Naive thymus-derived CD4-positive, alpha-beta T cell (primary cell): ENCODE results near the gene SCYL1. TPM values are rescaled to one million over a fixed set of nuclear protein-coding genes. Genes with fewer than 3 reads are reported as not detected.
A peak's percentile ranks its signal among the peaks of the same experiment; 100 is the strongest.

Source experiments
- ATAC-seq: fragments of 150-1000 bp; cut with Tn5 transposase; 2 replicates; pipeline ENCODE4 v1.10.0; 2021; ENCODE audit warnings: mild to moderate bottlenecking, moderate library complexity
- CTCF ChIA-PET: fragments of 350-600 bp; sonication (Branson Sonifier 250); formaldehyde crosslinking; loops from one replicate; lab custom pipeline; 2021; ENCODE audit warnings: antibody characterized with exemption; lab: Charles Lee
- POLR2A ChIA-PET: fragments of 350-600 bp; sonication (Branson Sonifier 250); formaldehyde crosslinking; loops from one replicate; lab custom pipeline; 2021; ENCODE audit warnings: antibody characterized with exemption, inconsistent platforms; lab: Charles Lee
- DNase-seq, 9 donors: peaks; one replicate each; pipeline versions ENCODE4 v3.0.0 to v3.0.0-alpha.2; 2020 to 2022; ENCODE audit warnings: mixed read lengths in 1 of 9
- H3K27ac ChIP-seq: one replicate; pipeline ENCODE4 v1.7.0; 2013; ENCODE audit warnings: mild to moderate bottlenecking, low read depth, low read length, moderate library complexity
- H3K27me3 ChIP-seq, 2 donors: one replicate each; pipeline ENCODE4 v1.7.0; 2013; ENCODE audit warnings: low read length in 2 of 2, mild to moderate bottlenecking in 2 of 2, moderate library complexity in 2 of 2; ENCODE audit not compliant: control insufficient read depth in 2 of 2, insufficient read depth in 2 of 2
- H3K36me3 ChIP-seq, 3 experiments: 1 replicate in 2 of 3; 2 replicates in 1 of 3; pipeline ENCODE4 v1.7.0; 2013; ENCODE audit warnings: low read length in 3 of 3, mild to moderate bottlenecking in 3 of 3, moderate library complexity in 1 of 3; ENCODE audit not compliant: insufficient read depth in 3 of 3, control insufficient read depth in 2 of 3
- H3K4me1 ChIP-seq, 2 donors: one replicate each; pipeline ENCODE4 v1.7.0; 2013; ENCODE audit warnings: low read length in 2 of 2, mild to moderate bottlenecking in 2 of 2, moderate library complexity in 1 of 2; ENCODE audit not compliant: control insufficient read depth in 2 of 2, insufficient read depth in 2 of 2
- H3K4me3 ChIP-seq: 2 replicates; pipeline ENCODE4 v1.7.0; 2013; ENCODE audit warnings: mild to moderate bottlenecking, low read length
- H3K9me3 ChIP-seq, 3 experiments: 1 replicate in 2 of 3; 2 replicates in 1 of 3; pipeline ENCODE4 v1.7.0; 2013; ENCODE audit warnings: low read length in 3 of 3; ENCODE audit not compliant: control insufficient read depth in 2 of 3
- H3K27ac Mint-ChIP-seq, 9 donors: one replicate each; pipeline ENCODE4 v1.8.0; 2020 to 2022; ENCODE audit warnings: mixed read lengths in 9 of 9, mild to moderate bottlenecking in 8 of 9, moderate library complexity in 5 of 9, inconsistent platforms in 2 of 9
- H3K27me3 Mint-ChIP-seq, 5 donors: one replicate each; pipeline ENCODE4 v1.8.0; 2021 to 2022; ENCODE audit warnings: mixed read lengths in 5 of 5, mild to moderate bottlenecking in 1 of 5
- H3K36me3 Mint-ChIP-seq, 5 donors: one replicate each; pipeline ENCODE4 v1.8.0; 2020 to 2022; ENCODE audit warnings: mixed read lengths in 5 of 5, mild to moderate bottlenecking in 3 of 5, inconsistent platforms in 1 of 5
- H3K4me1 Mint-ChIP-seq, 7 donors: one replicate each; pipeline ENCODE4 v1.8.0; 2020 to 2022; ENCODE audit warnings: mixed read lengths in 7 of 7, mild to moderate bottlenecking in 3 of 7, inconsistent platforms in 1 of 7
- H3K4me3 Mint-ChIP-seq, 10 donors: one replicate each; pipeline ENCODE4 v1.8.0; 2020 to 2022; ENCODE audit warnings: mild to moderate bottlenecking in 10 of 10, mixed read lengths in 10 of 10, moderate library complexity in 6 of 10, inconsistent platforms in 2 of 10
- H3K9me3 Mint-ChIP-seq, 11 donors: one replicate each; pipeline ENCODE4 v1.8.0; 2020 to 2022; ENCODE audit warnings: mixed read lengths in 11 of 11, mild to moderate bottlenecking in 4 of 11, inconsistent platforms in 1 of 11, moderate library complexity in 1 of 11
- intact Hi-C, 2 donors: fragments of 100-400 bp; cut with micrococcal nuclease; formaldehyde crosslinking; loops; one replicate each; pipeline ENCODE4 v1.15.1; 2023
- polyA plus RNA-seq, 2 donors: library from polyadenylated mRNA; unstranded; fragments of 300-500 nt; fragmentation: Illumina TruSeq; gene quantifications; one replicate each; pipeline ENCODE4 v1.2.3, GENCODE V29; 2021
- total RNA-seq, 6 experiments: library from RNA in 5 of 6; stranded (reverse) in 5 of 6; gene quantifications; 1 replicate in 5 of 6; 2 replicates in 1 of 6; pipeline ENCODE4 v1.2.3 and lab custom pipeline; 2021 to 2026

Gene SCYL1
- total and polyA plus RNA-seq, 7 experiments from 2014 or later = 27.0 to 79.8 (median 69.1) TPM

DNA sequence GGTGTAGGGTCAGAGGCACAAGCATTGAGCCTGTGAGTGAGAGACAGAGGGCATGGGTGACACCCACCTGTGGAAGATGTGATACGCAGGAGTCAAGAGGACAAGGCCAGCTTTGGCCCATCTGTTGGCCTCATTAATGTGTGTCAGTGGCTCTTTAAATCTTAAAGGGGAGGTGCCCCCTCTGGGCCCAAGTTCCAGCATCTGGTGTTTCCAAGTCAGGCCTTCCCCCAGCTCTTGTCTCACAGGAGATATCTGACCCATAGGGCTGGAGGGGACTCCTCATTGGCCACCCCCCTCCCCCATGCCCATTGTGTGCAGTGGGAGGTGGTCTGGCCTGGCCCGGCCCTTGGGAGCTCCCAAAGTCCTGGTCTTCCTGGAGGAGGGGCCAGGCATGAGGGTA lies 61.8 kb downstream of the SCYL1 start:
- Histone ChIP-seq H3K36me3 (peaks cover 0 to 64% (median 3%) of the 10 kb centered on the region in 3 experiments), H3K27ac (no peak overlapping the region), H3K4me3 (no peak overlapping the region), H3K27me3 (no peaks in the 10 kb centered on the region), H3K9me3 (no peaks in the 10 kb centered on the region), H3K4me1 (peaks cover 11 to 16% of the 10 kb centered on the region in 2 donors)
- H3K36me3 Mint-ChIP-seq = peaks cover 0 to 21% (median 6%) of the 10 kb centered on the region in 5 donors
- CTCF ChIA-PET = interaction anchor here (2.0 to 12.7 kb wide), 3 partner anchors 10 to 56 kb away, joined by 4 to 126 read pairs (median 36); partner anchors contain the start of gene EHBP1L1
- peak overlapping the region in 6 of 9 donors; percentile 61 to 85 (median 68) for H3K27ac Mint-ChIP-seq
- DNase-seq = no peak
- POLR2A ChIA-PET = interaction anchor here (0.6 to 7.2 kb wide), 8 partner anchors 9 to 359 kb away, joined by 3 to 66 read pairs (median 6); partner anchors contain the start of genes EHBP1L1, FAM89B, KCNK7 and PCNX3
- no peaks in the 10 kb centered on the region for H3K27me3 Mint-ChIP-seq
- peaks cover 16 to 55% (median 30%) of the 10 kb centered on the region in 7 donors for H3K4me1 Mint-ChIP-seq
- intact Hi-C loops = no loop called here
- peak overlapping the region in 1 of 10 donors; percentile 39 for H3K4me3 Mint-ChIP-seq
- peaks cover 0 to 2% (median 0%) of the 10 kb centered on the region in 11 donors for H3K9me3 Mint-ChIP-seq
- no peak for ATAC-seq

Other genes starting within 250 kb of the SCYL1 start
- gene CDC42EP2, start 210.2 kb upstream of the SCYL1 start, total RNA-seq = 1 to 10 TPM in 2 of 5 experiments, under 1 TPM in 3; 0.58 to 1.8 (median 0.89) TPM
- gene CDC42EP2, start 210.2 kb upstream of the SCYL1 start, polyA plus RNA-seq = not detected
- 10 to 100 TPM; 45.3 to 99.3 (median 88.1) TPM for gene DPF2, start 191.2 kb upstream of the SCYL1 start, total RNA-seq
- 10 to 100 TPM; 52.4 to 70.6 TPM for gene DPF2, start 191.2 kb upstream of the SCYL1 start, polyA plus RNA-seq
- 1 to 10 TPM in 4 of 5 experiments, under 1 TPM in 1; 0.39 to 2.0 (median 1.6) TPM for gene TIGD3, start 170.3 kb upstream of the SCYL1 start, total RNA-seq
- under 1 TPM; 0.45 to 0.75 TPM for gene TIGD3, start 170.3 kb upstream of the SCYL1 start, polyA plus RNA-seq
- 10 to 100 TPM; 20.2 to 90.6 (median 34.1) TPM for gene SLC25A45, start 142.4 kb upstream of the SCYL1 start, total RNA-seq
- gene SLC25A45, start 142.4 kb upstream of the SCYL1 start, polyA plus RNA-seq = 10 to 100 TPM; 12.3 to 21.3 TPM
- 10 to 100 TPM; 28.9 to 66.8 (median 44.7) TPM for gene FRMD8, start 138.4 kb upstream of the SCYL1 start, total RNA-seq
- gene FRMD8, start 138.4 kb upstream of the SCYL1 start, polyA plus RNA-seq = 10 to 100 TPM; 39.3 to 55.8 TPM
- gene NEAT1, start 102.3 kb upstream of the SCYL1 start, total RNA-seq = 1,000 to 10,000 TPM in 1 of 5 experiments, 100 to 1,000 TPM in 4; 358 to 1,454 (median 414) TPM
- 1 to 10 TPM; 2.5 to 2.6 TPM for gene NEAT1, start 102.3 kb upstream of the SCYL1 start, polyA plus RNA-seq
- over 10,000 TPM in 4 of 5 experiments, 1,000 to 10,000 TPM in 1; 8,375 to 32,234 (median 31,408) TPM for gene MALAT1, start 26.0 kb upstream of the SCYL1 start, total RNA-seq
- gene MALAT1, start 26.0 kb upstream of the SCYL1 start, polyA plus RNA-seq = 1,000 to 10,000 TPM in 1 of 2 donors, 100 to 1,000 TPM in 1; 734 to 5,106 TPM
- 100 to 1,000 TPM in 4 of 5 experiments, 10 to 100 TPM in 1; 91.4 to 288 (median 280) TPM for gene LTBP3, start 33.3 kb downstream of the SCYL1 start, total RNA-seq
- gene LTBP3, start 33.3 kb downstream of the SCYL1 start, polyA plus RNA-seq = 10 to 100 TPM; 18.7 to 41.2 TPM
- gene ZNRD2, start 45.4 kb downstream of the SCYL1 start, total RNA-seq = 10 to 100 TPM; 29.1 to 40.9 (median 32.9) TPM
- 10 to 100 TPM; 82.6 to 86.0 TPM for gene ZNRD2, start 45.4 kb downstream of the SCYL1 start, polyA plus RNA-seq
- 10 to 100 TPM; 33.0 to 59.7 (median 45.3) TPM for gene FAM89B, start 47.5 kb downstream of the SCYL1 start, total RNA-seq
- gene FAM89B, start 47.5 kb downstream of the SCYL1 start, polyA plus RNA-seq = 100 to 1,000 TPM in 1 of 2 donors, 10 to 100 TPM in 1; 87.7 to 115 TPM
- 100 to 1,000 TPM; 108 to 207 (median 128) TPM for gene EHBP1L1, start 51.0 kb downstream of the SCYL1 start, total RNA-seq
- gene EHBP1L1, start 51.0 kb downstream of the SCYL1 start, polyA plus RNA-seq = 10 to 100 TPM; 12.3 to 14.2 TPM
- gene KCNK7, start 70.7 kb downstream of the SCYL1 start, total RNA-seq = 1 to 10 TPM; 2.1 to 9.2 (median 4.8) TPM
- gene KCNK7, start 70.7 kb downstream of the SCYL1 start, polyA plus RNA-seq = under 1 TPM in 1 of 2 donors, not detected in 1; 0.25 TPM
- gene MAP3K11, start 89.1 kb downstream of the SCYL1 start, total RNA-seq = 10 to 100 TPM; 63.3 to 91.1 (median 88.2) TPM
- gene MAP3K11, start 89.1 kb downstream of the SCYL1 start, polyA plus RNA-seq = 10 to 100 TPM; 12.1 to 21.6 TPM
- gene PCNX3, start 90.7 kb downstream of the SCYL1 start, total RNA-seq = 10 to 100 TPM; 50.4 to 64.9 (median 56.6) TPM
- gene PCNX3, start 90.7 kb downstream of the SCYL1 start, polyA plus RNA-seq = 1 to 10 TPM; 2.2 to 7.9 TPM
- 100 to 1,000 TPM; 145 to 249 (median 198) TPM for gene SIPA1, start 113.0 kb downstream of the SCYL1 start, total RNA-seq
- 100 to 1,000 TPM in 1 of 2 donors, 10 to 100 TPM in 1; 90.3 to 184 TPM for gene SIPA1, start 113.0 kb downstream of the SCYL1 start, polyA plus RNA-seq
- gene RELA, start 137.8 kb downstream of the SCYL1 start, total RNA-seq = 100 to 1,000 TPM; 106 to 303 (median 165) TPM
- 10 to 100 TPM; 54.6 to 73.0 TPM for gene RELA, start 137.8 kb downstream of the SCYL1 start, polyA plus RNA-seq
- 100 to 1,000 TPM in 4 of 5 experiments, 10 to 100 TPM in 1; 68.6 to 133 (median 113) TPM for gene KAT5, start 187.2 kb downstream of the SCYL1 start, total RNA-seq
- gene KAT5, start 187.2 kb downstream of the SCYL1 start, polyA plus RNA-seq = 10 to 100 TPM; 36.8 to 56.8 TPM
- gene RNASEH2C, start 195.7 kb downstream of the SCYL1 start, total RNA-seq = 10 to 100 TPM; 41.8 to 94.0 (median 82.0) TPM
- gene RNASEH2C, start 195.7 kb downstream of the SCYL1 start, polyA plus RNA-seq = 10 to 100 TPM; 40.2 to 80.3 TPM